ENCODE data around the gene AQP2. TPM values are rescaled to one million over a fixed set of nuclear protein-coding genes. Genes with fewer than 3 reads are reported as not detected.

Gene AQP2
- total RNA-seq, 1 donor: not detected

- no peak for DNase-seq (ENCODE audit: low read depth)
- TF ChIP-seq CTCF (IDR thresholded peaks at IDR 0.05; ENCODE audit: insufficient read depth, low read depth, low read length): no peak
- no peak overlapping the region for H3K4me3 ChIP-seq (ENCODE audit: low read depth, low read length)
These were observed 53.1 kb downstream of the AQP2 start for GRCh38 chr12:50003595-50003994.

GRCh38 chr12:50004696-50005095, 54.2 kb downstream of the AQP2 start:
- DNase-seq (ENCODE audit: low read depth): no peak
- TF ChIP-seq CTCF (IDR thresholded peaks at IDR 0.05; ENCODE audit: insufficient read depth, low read depth, low read length): no peak
- no peak overlapping the region for H3K4me3 ChIP-seq (ENCODE audit: low read depth, low read length)

GRCh38 chr12:50005175-50005574, 54.6 kb downstream of the AQP2 start:
- DNase-seq (ENCODE audit: low read depth): peak; percentile 71
- no peak overlapping the region for H3K4me3 ChIP-seq (ENCODE audit: low read depth, low read length)
- TF ChIP-seq CTCF (IDR thresholded peaks at IDR 0.05; ENCODE audit: insufficient read depth, low read depth, low read length): no peak

- TF ChIP-seq CTCF (IDR thresholded peaks at IDR 0.05; ENCODE audit: insufficient read depth, low read depth, low read length): no peak
- no peak for DNase-seq (ENCODE audit: low read depth)
- no peak overlapping the region for H3K4me3 ChIP-seq (ENCODE audit: low read depth, low read length)
These were observed 55.7 kb downstream of the AQP2 start for GRCh38 chr12:50006280-50006679.

GRCh38 chr12:50006754-50007442, 56.4 kb downstream of the AQP2 start:
- no peak for TF ChIP-seq CTCF (IDR thresholded peaks at IDR 0.05; ENCODE audit: insufficient read depth, low read depth, low read length)
- DNase-seq (ENCODE audit: low read depth): no peak

More at GRCh38 chr12:50006754-50007442, 56.4 kb downstream of the AQP2 start:
- H3K4me3 ChIP-seq (ENCODE audit: low read depth, low read length): no peak overlapping the region

Other genes starting within 250 kb of the AQP2 start
- gene FMNL3, start 243.3 kb upstream of the AQP2 start, total RNA-seq: 22.5 and 28.7 TPM in 2 replicates
- 377 and 506 TPM in 2 replicates for gene TMBIM6, start 209.2 kb upstream of the AQP2 start, total RNA-seq
- 30.9 and 34.1 TPM in 2 replicates for gene NCKAP5L, start 122.3 kb upstream of the AQP2 start, total RNA-seq
- 2.9 and 3.5 TPM in 2 replicates for gene BCDIN3D, start 107.6 kb upstream of the AQP2 start, total RNA-seq
- 3.0 and 3.9 TPM in 2 replicates for gene FAIM2, start 46.8 kb upstream of the AQP2 start, total RNA-seq
- not detected in 2 replicates for gene AQP5, start 11.1 kb downstream of the AQP2 start, total RNA-seq
- not detected in 2 replicates for gene AQP6, start 22.2 kb downstream of the AQP2 start, total RNA-seq
- 36.1 and 69.1 TPM in 2 replicates for gene RACGAP1, start 74.8 kb downstream of the AQP2 start, total RNA-seq
- gene ASIC1, start 106.9 kb downstream of the AQP2 start, total RNA-seq: 1.3 and 1.6 TPM in 2 replicates
- 52.5 and 60.9 TPM in 2 replicates for gene SMARCD1, start 134.6 kb downstream of the AQP2 start, total RNA-seq
- gene GPD1, start 153.3 kb downstream of the AQP2 start, total RNA-seq: under 0.01 TPM in 1 of 2 replicates, not detected in the other
- 36.7 and 40.3 TPM in 2 replicates for gene COX14, start 161.5 kb downstream of the AQP2 start, total RNA-seq
- 29.6 and 40.2 TPM in 2 replicates for gene CERS5, start 216.6 kb downstream of the AQP2 start, total RNA-seq